Activated T-cell treated with anti-CD3 and anti-CD28 coated beads, Interleukin-2, amount 50 U/mL, for 4 hours (primary cell): ENCODE results near the gene BCL11B. TPM values are rescaled to one million over a fixed set of nuclear protein-coding genes. Genes with fewer than 3 reads are reported as not detected.

Experiments
- ATAC-seq, 2 donors: fragments of 200-7000 bp; cut with Tn5 transposase; one replicate each; pipeline ENCODE4 v1.10.0; 2021
- DNase-seq: peaks from one replicate; pipeline ENCODE4 v3.0.0-alpha.2; 2020
- H3K27me3 Mint-ChIP-seq: one replicate; pipeline ENCODE4 v1.8.0; 2021; ENCODE audit warnings: low read depth, mixed read lengths
- H3K36me3 Mint-ChIP-seq: one replicate; pipeline ENCODE4 v1.8.0; 2022; ENCODE audit warnings: mixed read lengths; ENCODE audit not compliant: insufficient read depth
- H3K4me1 Mint-ChIP-seq: one replicate; pipeline ENCODE4 v1.8.0; 2021; ENCODE audit warnings: low read depth, mixed read lengths
- H3K4me3 Mint-ChIP-seq: one replicate; pipeline ENCODE4 v1.8.0; 2021; ENCODE audit warnings: mild to moderate bottlenecking, moderate library complexity, mixed read lengths
- H3K9me3 Mint-ChIP-seq: one replicate; pipeline ENCODE4 v1.8.0; 2021; ENCODE audit warnings: mixed read lengths
- total RNA-seq, 3 donors: library from RNA; stranded (reverse); gene quantifications; one replicate each; pipeline ENCODE4 v1.2.1, GENCODE V29; 2021

The BCL11B gene
- total RNA-seq, 3 donors from 2014 or later, result 54.6 to 64.6 (median 62.4) TPM

GRCh38 chr14:99136401-99136800 is 135.6 kb downstream of the BCL11B start:
- Mint-ChIP-seq H3K4me1 (peaks cover 16% of the 10 kb centered on the region), H3K36me3 (no peaks in the 10 kb centered on the region), H3K27me3 (no peaks in the 10 kb centered on the region), H3K4me3 (no peak overlapping the region), H3K9me3 (no peaks in the 10 kb centered on the region)
- DNase-seq (no peak), ATAC-seq (no peak)

- no peak overlapping the region for H3K4me3 Mint-ChIP-seq
- DNase-seq, result no peak
- H3K36me3 Mint-ChIP-seq, result no peaks in the 10 kb centered on the region
- peaks cover 16% of the 10 kb centered on the region for H3K4me1 Mint-ChIP-seq
- no peaks in the 10 kb centered on the region for H3K9me3 Mint-ChIP-seq
- ATAC-seq, result no peak
- no peaks in the 10 kb centered on the region for H3K27me3 Mint-ChIP-seq
Observed at GRCh38 chr14:99136047-99136400, 136.0 kb downstream of the BCL11B start.

GRCh38 chr14:99134516-99135046 is 137.4 kb downstream of the BCL11B start:
- no peaks in the 10 kb centered on the region for H3K27me3 Mint-ChIP-seq
- no peak for DNase-seq
- H3K9me3 Mint-ChIP-seq, result no peaks in the 10 kb centered on the region
- no peak overlapping the region for H3K4me3 Mint-ChIP-seq
- ATAC-seq, result no peak
- H3K36me3 Mint-ChIP-seq, result no peaks in the 10 kb centered on the region
- peaks cover 19% of the 10 kb centered on the region for H3K4me1 Mint-ChIP-seq

- Mint-ChIP-seq H3K9me3 (no peaks in the 10 kb centered on the region), H3K36me3 (no peaks in the 10 kb centered on the region), H3K4me3 (no peak overlapping the region), H3K4me1 (peaks cover 23% of the 10 kb centered on the region), H3K27me3 (no peaks in the 10 kb centered on the region)
- peak in 1 of 2 donors; percentile 31 for ATAC-seq
- DNase-seq, result no peak
Observed at GRCh38 chr14:99133636-99134515, 138.1 kb downstream of the BCL11B start.

- Mint-ChIP-seq H3K27me3 (no peaks in the 10 kb centered on the region), H3K4me3 (no peak overlapping the region), H3K9me3 (no peaks in the 10 kb centered on the region), H3K36me3 (no peaks in the 10 kb centered on the region), H3K4me1 (peaks cover 20% of the 10 kb centered on the region)
- ATAC-seq, result no peak
- no peak for DNase-seq
Observed at GRCh38 chr14:99132821-99133635, 139.0 kb downstream of the BCL11B start.

GRCh38 chr14:99131632-99132271 is 140.2 kb downstream of the BCL11B start:
- H3K4me1 Mint-ChIP-seq, result peaks cover 11% of the 10 kb centered on the region
- no peak for ATAC-seq
- H3K9me3 Mint-ChIP-seq, result no peaks in the 10 kb centered on the region
- no peaks in the 10 kb centered on the region for H3K36me3 Mint-ChIP-seq
- no peaks in the 10 kb centered on the region for H3K27me3 Mint-ChIP-seq
- H3K4me3 Mint-ChIP-seq, result no peak overlapping the region
- no peak for DNase-seq

GRCh38 chr14:99129998-99130397 is 142.0 kb downstream of the BCL11B start:
- no peak for DNase-seq
- H3K27me3 Mint-ChIP-seq, result no peaks in the 10 kb centered on the region
- peaks cover 13% of the 10 kb centered on the region for H3K4me1 Mint-ChIP-seq
- no peak overlapping the region for H3K4me3 Mint-ChIP-seq
- no peaks in the 10 kb centered on the region for H3K36me3 Mint-ChIP-seq
- H3K9me3 Mint-ChIP-seq, result no peaks in the 10 kb centered on the region
- ATAC-seq, result no peak

GRCh38 chr14:99129211-99129696 is 142.7 kb downstream of the BCL11B start:
- Mint-ChIP-seq H3K4me3 (no peak overlapping the region), H3K27me3 (no peaks in the 10 kb centered on the region), H3K4me1 (peaks cover 13% of the 10 kb centered on the region), H3K36me3 (no peaks in the 10 kb centered on the region), H3K9me3 (no peaks in the 10 kb centered on the region)
- DNase-seq (no peak), ATAC-seq (no peak)

GRCh38 chr14:99128185-99128584 is 143.8 kb downstream of the BCL11B start:
- Mint-ChIP-seq H3K36me3 (no peaks in the 10 kb centered on the region), H3K4me1 (peaks cover 10% of the 10 kb centered on the region), H3K4me3 (no peak overlapping the region), H3K27me3 (no peaks in the 10 kb centered on the region), H3K9me3 (no peaks in the 10 kb centered on the region)
- no peak for ATAC-seq
- DNase-seq, result no peak

GRCh38 chr14:99127651-99128167 is 144.3 kb downstream of the BCL11B start:
- no peaks in the 10 kb centered on the region for H3K9me3 Mint-ChIP-seq
- no peak overlapping the region for H3K4me3 Mint-ChIP-seq
- H3K4me1 Mint-ChIP-seq, result peaks cover 10% of the 10 kb centered on the region
- ATAC-seq (no peak), DNase-seq (no peak)
- no peaks in the 10 kb centered on the region for H3K36me3 Mint-ChIP-seq
- no peaks in the 10 kb centered on the region for H3K27me3 Mint-ChIP-seq

GRCh38 chr14:99125616-99126431 is 146.2 kb downstream of the BCL11B start:
- H3K9me3 Mint-ChIP-seq, result no peaks in the 10 kb centered on the region
- DNase-seq (no peak), ATAC-seq (no peak)
- H3K27me3 Mint-ChIP-seq, result peaks cover 3% of the 10 kb centered on the region
- no peak overlapping the region for H3K4me3 Mint-ChIP-seq
- no peaks in the 10 kb centered on the region for H3K36me3 Mint-ChIP-seq
- peaks cover 10% of the 10 kb centered on the region for H3K4me1 Mint-ChIP-seq

- no peak for DNase-seq
- ATAC-seq, result no peak
- Mint-ChIP-seq H3K36me3 (no peaks in the 10 kb centered on the region), H3K4me3 (no peak overlapping the region), H3K27me3 (peaks cover 3% of the 10 kb centered on the region), H3K4me1 (peaks cover 10% of the 10 kb centered on the region), H3K9me3 (no peaks in the 10 kb centered on the region)
Observed at GRCh38 chr14:99125113-99125512, 146.9 kb downstream of the BCL11B start.

- Mint-ChIP-seq H3K36me3 (no peaks in the 10 kb centered on the region), H3K4me1 (peaks cover 7% of the 10 kb centered on the region), H3K4me3 (no peak overlapping the region), H3K9me3 (no peaks in the 10 kb centered on the region), H3K27me3 (peaks cover 3% of the 10 kb centered on the region)
- ATAC-seq, result no peak
- no peak for DNase-seq
Observed at GRCh38 chr14:99124482-99125105, 147.4 kb downstream of the BCL11B start.
